SK-N-MC (cell line): ENCODE results near the gene SYNE1.

Source experiments
- EZH2 ChIP-seq: fragments of 200-600 bp; sonication (generic); IDR thresholded peaks from one replicate; pipeline ENCODE4 v1.6.1; 2017; ENCODE audit warnings: antibody characterized with exemption
- FOXP2 ChIP-seq: optimal IDR thresholded peaks from 2 replicates; pipeline ENCODE3; 2011; ENCODE audit warnings: mild to moderate bottlenecking, moderate library complexity; ENCODE audit not compliant: insufficient read depth; ENCODE audit errors: extremely low read length, control extremely low read depth
- POLR2AphosphoS5 ChIP-seq: IDR thresholded peaks from 2 replicates; pipeline ENCODE4 v1.6.1; 2012; ENCODE audit warnings: mild to moderate bottlenecking, low read depth, low read length, borderline replicate concordance

- TF ChIP-seq POLR2AphosphoS5: no peak
- TF ChIP-seq EZH2: no peak
- TF ChIP-seq FOXP2: no peak
Measured at GRCh38 chr6:152631376-152631775, 5.8 kb downstream of the SYNE1 start.
